PC-3 (cell line): Measurements from ENCODE around the gene KIF20B.

Experiments
- EZH2 ChIP-seq: fragments of 300-600 bp; sonication (generic); IDR thresholded peaks from one replicate; pipeline ENCODE4 v1.6.1; 2017; ENCODE audit warnings: antibody characterized with exemption, mild to moderate bottlenecking, low read length; ENCODE audit not compliant: unreplicated experiment
- TF ChIP-seq, protein P1 (sequence below): fragments of 300-600 bp; sonication (generic); conservative IDR thresholded peaks from 2 replicates; pipeline ENCODE4 v1.5.1; 2017; ENCODE audit warnings: antibody characterized with exemption, low read depth, mild to moderate bottlenecking, low read length

- TF ChIP-seq, protein P1, sequence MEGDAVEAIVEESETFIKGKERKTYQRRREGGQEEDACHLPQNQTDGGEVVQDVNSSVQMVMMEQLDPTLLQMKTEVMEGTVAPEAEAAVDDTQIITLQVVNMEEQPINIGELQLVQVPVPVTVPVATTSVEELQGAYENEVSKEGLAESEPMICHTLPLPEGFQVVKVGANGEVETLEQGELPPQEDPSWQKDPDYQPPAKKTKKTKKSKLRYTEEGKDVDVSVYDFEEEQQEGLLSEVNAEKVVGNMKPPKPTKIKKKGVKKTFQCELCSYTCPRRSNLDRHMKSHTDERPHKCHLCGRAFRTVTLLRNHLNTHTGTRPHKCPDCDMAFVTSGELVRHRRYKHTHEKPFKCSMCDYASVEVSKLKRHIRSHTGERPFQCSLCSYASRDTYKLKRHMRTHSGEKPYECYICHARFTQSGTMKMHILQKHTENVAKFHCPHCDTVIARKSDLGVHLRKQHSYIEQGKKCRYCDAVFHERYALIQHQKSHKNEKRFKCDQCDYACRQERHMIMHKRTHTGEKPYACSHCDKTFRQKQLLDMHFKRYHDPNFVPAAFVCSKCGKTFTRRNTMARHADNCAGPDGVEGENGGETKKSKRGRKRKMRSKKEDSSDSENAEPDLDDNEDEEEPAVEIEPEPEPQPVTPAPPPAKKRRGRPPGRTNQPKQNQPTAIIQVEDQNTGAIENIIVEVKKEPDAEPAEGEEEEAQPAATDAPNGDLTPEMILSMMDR = no peak
- no peak for TF ChIP-seq EZH2
These were observed 16.8 kb upstream of the KIF20B start for GRCh38 chr10:89684604-89685003.
